Measurements from ENCODE around the gene LRRC31.

DNA sequence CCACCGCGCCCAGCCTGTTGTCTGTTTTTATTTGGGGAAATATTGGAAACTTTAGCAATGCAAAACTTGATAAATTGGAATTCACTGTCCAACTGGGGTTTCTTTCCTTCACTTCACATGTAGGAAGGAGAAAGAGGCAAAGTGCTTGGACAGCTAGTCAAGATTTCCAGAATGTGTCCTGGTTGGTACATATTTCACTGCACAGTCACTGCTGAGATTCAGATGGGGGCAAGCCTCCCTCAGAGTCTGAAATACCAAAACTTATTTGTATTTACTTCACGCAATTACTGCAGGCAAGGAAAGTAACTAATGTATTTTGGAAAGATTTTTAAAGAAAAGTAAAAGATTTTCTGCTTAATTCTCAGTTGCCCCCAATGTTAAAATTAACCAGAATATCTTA lies 21.0 kb downstream of the LRRC31 start:
- TF ChIP-seq CTCF (conservative IDR thresholded peaks at IDR 0.05 in 1 of 2, IDR thresholded peaks at IDR 0.05 in 1 of 2; ENCODE audit: low read depth in 1 of 2, low read length in 2 of 2), result no peak
- TF ChIP-seq EZH2 (IDR thresholded peaks at IDR 0.05; ENCODE audit: low read length, missing control alignments), result no peak
